ENCODE results near the gene SLC39A6.
"Not testable (repeated sequence)": the region's sequence is repeated elsewhere in the genome, so short reads cannot be mapped to it uniquely, and the experiment has no call there.

The SLC39A6 gene

GRCh38 chr18:36095936-36096519 is 33.1 kb downstream of the SLC39A6 start:
- DNase-seq, result peak in 1 of 2 donors; percentile 59

- no peak for DNase-seq
Measured at GRCh38 chr18:36094431-36094830, 34.7 kb downstream of the SLC39A6 start.

- DNase-seq, result not testable (repeated sequence)
Measured at GRCh38 chr18:36092116-36092515, 37.0 kb downstream of the SLC39A6 start.

- DNase-seq, result no peak
Measured at GRCh38 chr18:36089001-36089400, 40.1 kb downstream of the SLC39A6 start.

- DNase-seq, result no peak
Measured at GRCh38 chr18:36088256-36088655, 40.9 kb downstream of the SLC39A6 start.

GRCh38 chr18:36086186-36086585 is 43.0 kb downstream of the SLC39A6 start:
- no peak for DNase-seq

GRCh38 chr18:36085195-36085594 is 43.9 kb downstream of the SLC39A6 start:
- DNase-seq, result no peak

GRCh38 chr18:36083729-36084128 is 45.4 kb downstream of the SLC39A6 start:
- DNase-seq, result no peak

- not testable (repeated sequence) for DNase-seq
Measured at GRCh38 chr18:36081118-36081517, 48.0 kb downstream of the SLC39A6 start.

- DNase-seq, result no peak
Measured at GRCh38 chr18:36078751-36079529, 50.2 kb downstream of the SLC39A6 start.

GRCh38 chr18:36077764-36078163 is 51.4 kb downstream of the SLC39A6 start:
- not testable (repeated sequence) for DNase-seq

GRCh38 chr18:36075862-36076587 is 53.1 kb downstream of the SLC39A6 start:
- no peak for DNase-seq

GRCh38 chr18:36074435-36074834 is 54.7 kb downstream of the SLC39A6 start:
- no peak for DNase-seq

GRCh38 chr18:36073676-36074075 is 55.5 kb downstream of the SLC39A6 start:
- no peak for DNase-seq

GRCh38 chr18:36072406-36072805 is 56.7 kb downstream of the SLC39A6 start:
- not testable (repeated sequence) for DNase-seq

GRCh38 chr18:36067055-36067957 is 61.8 kb downstream of the SLC39A6 start, which contains the start of gene RPRD1A:
Gene RPRD1A, minus strand, starts transcription at chr18:36067559. Its CDS starts 155 bp downstream, at chr18:36067404.
- DNase-seq, result peak; percentile 96

GRCh38 chr18:36066686-36067054 is 62.5 kb downstream of the SLC39A6 start:
- peak in 1 of 2 donors; percentile 3 for DNase-seq

GRCh38 chr18:36066001-36066400 is 63.1 kb downstream of the SLC39A6 start:
- no peak for DNase-seq

- DNase-seq, result not testable (repeated sequence)
Measured at GRCh38 chr18:36064809-36065079, 64.4 kb downstream of the SLC39A6 start.

GRCh38 chr18:36064027-36064808 is 64.9 kb downstream of the SLC39A6 start:
- no peak for DNase-seq

GRCh38 chr18:36058674-36059073 is 70.5 kb downstream of the SLC39A6 start:
- no peak for DNase-seq
